OCI-M1 (cell line): ENCODE results near the gene ABHD13.

Experiments used
- DNase-seq: peaks from one replicate; lab custom pipeline; 2025; lab: John Stamatoyannopoulos, UW

The ABHD13 gene

DNA sequence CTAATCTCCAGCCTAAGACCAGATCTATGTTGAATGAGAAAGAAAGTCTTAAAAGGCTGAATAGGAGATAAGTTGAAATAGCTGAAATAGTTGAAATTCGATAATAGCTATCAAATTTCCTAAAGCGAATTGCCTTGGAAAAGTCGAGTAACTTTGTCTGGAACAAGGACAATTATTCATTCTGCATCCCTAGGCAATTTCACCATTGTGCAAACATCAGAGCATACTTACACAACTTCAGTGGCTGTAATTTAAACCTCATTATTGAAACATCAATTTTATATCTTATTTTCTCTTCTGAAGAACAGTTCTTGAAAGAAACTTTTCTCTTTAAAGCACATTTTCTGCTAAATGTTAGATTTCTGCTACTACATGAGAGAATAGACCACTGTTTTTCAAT lies 64.9 kb downstream of the ABHD13 start:
- no peak for DNase-seq
